OCI-LY1 (cell line): ENCODE measurements around the gene SALL4.

Experiments used
- EZH2 ChIP-seq: fragments of 200-600 bp; sonication (generic), shearing (Covaris generic); IDR thresholded peaks from 2 replicates; pipeline ENCODE4 v1.8.0; 2017; ENCODE audit warnings: borderline replicate concordance, mixed run types, mild to moderate bottlenecking, antibody characterized with exemption, low read length, moderate library complexity, mixed read lengths
- TF ChIP-seq, protein P1 (sequence below): fragments of 200-600 bp; sonication (generic), shearing (Covaris generic); IDR thresholded peaks from 2 replicates; pipeline ENCODE4 v1.5.1; 2017; ENCODE audit warnings: mild to moderate bottlenecking, antibody characterized with exemption, low read length, moderate library complexity, mixed read lengths

DNA sequence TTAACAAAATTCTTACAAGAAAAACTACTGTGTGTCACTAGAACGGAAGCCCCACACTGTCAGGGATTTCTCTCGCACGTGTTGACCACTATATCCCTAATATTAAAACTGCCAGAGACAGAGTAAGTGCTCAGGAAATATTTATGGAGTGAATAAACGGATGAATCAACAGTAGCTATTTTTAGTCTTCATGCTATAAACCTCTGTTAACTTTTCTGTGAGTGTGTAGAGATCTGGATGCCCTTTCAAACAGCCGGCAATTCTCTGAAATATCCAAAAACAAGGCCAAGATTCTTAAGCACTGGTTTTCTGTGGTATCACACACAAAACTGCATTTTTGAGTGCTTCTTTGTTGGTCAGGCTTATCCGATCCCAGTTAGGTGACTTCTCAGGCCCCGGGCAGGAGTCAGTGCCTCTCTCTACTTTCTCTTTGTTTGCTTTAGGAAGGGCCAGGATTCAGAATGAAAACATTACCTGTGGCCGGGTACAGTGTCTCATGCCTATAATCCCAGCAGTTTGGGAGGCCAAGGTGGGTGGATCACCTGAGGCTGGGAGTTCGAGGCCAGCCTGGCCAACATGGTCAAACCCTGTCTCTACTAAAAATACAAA is 49.9 kb downstream of the SALL4 start:
- TF ChIP-seq, protein P1, sequence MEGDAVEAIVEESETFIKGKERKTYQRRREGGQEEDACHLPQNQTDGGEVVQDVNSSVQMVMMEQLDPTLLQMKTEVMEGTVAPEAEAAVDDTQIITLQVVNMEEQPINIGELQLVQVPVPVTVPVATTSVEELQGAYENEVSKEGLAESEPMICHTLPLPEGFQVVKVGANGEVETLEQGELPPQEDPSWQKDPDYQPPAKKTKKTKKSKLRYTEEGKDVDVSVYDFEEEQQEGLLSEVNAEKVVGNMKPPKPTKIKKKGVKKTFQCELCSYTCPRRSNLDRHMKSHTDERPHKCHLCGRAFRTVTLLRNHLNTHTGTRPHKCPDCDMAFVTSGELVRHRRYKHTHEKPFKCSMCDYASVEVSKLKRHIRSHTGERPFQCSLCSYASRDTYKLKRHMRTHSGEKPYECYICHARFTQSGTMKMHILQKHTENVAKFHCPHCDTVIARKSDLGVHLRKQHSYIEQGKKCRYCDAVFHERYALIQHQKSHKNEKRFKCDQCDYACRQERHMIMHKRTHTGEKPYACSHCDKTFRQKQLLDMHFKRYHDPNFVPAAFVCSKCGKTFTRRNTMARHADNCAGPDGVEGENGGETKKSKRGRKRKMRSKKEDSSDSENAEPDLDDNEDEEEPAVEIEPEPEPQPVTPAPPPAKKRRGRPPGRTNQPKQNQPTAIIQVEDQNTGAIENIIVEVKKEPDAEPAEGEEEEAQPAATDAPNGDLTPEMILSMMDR, result no peak
- TF ChIP-seq EZH2, result no peak
